Heart left ventricle (tissue), 16 donors: ENCODE results near the gene CENPP. TPM values are rescaled to one million over a fixed set of nuclear protein-coding genes. Genes with fewer than 3 reads are reported as not detected.

Experiments used
- ATAC-seq, 4 donors: fragments of 200-7000 bp; cut with Tn5 transposase; one replicate each; pipeline ENCODE4 v1.9.1; 2020 to 2022; ENCODE audit warnings: moderate library complexity in 4 of 4, mild to moderate bottlenecking in 3 of 4, moderate number of reproducible peaks in 1 of 4
- DNase-seq, 5 donors: peaks; one replicate each; pipeline ENCODE4 v3.0.0-alpha.2; 2020
- H3K27ac ChIP-seq, 12 donors: fragments of 200-600 bp; sonication (generic) in 4 of 12; one replicate each; pipeline versions ENCODE4 v1.5.0 to v1.8.0; 2016 to 2022; ENCODE audit warnings: mild to moderate bottlenecking in 2 of 12
- H3K27me3 ChIP-seq, 9 donors: fragments of 200-600 bp; sonication (generic) in 2 of 9; one replicate each; pipeline versions ENCODE4 v1.5.1 to v1.8.0; 2016 to 2022; ENCODE audit warnings: mild to moderate bottlenecking in 3 of 9
- H3K36me3 ChIP-seq, 9 donors: fragments of 200-600 bp; sonication (generic) in 2 of 9; one replicate each; pipeline versions ENCODE4 v1.5.0 to v1.8.0; 2018 to 2022; ENCODE audit warnings: mild to moderate bottlenecking in 2 of 9
- H3K4me1 ChIP-seq, 12 donors: fragments of 200-600 bp; sonication (generic) in 4 of 12; one replicate each; pipeline versions ENCODE4 v1.5.0 to v1.8.0; 2016 to 2022; ENCODE audit warnings: mild to moderate bottlenecking in 3 of 12
- H3K4me3 ChIP-seq, 12 donors: fragments of 200-600 bp; sonication (generic) in 4 of 12; one replicate each; pipeline versions ENCODE4 v1.5.0 to v1.8.0; 2017 to 2022; ENCODE audit warnings: mild to moderate bottlenecking in 9 of 12, moderate library complexity in 4 of 12
- H3K9me3 ChIP-seq, 12 donors: fragments of 200-600 bp; sonication (generic) in 4 of 12; one replicate each; pipeline versions ENCODE4 v1.5.0 to v1.8.0; 2016 to 2022; ENCODE audit warnings: mild to moderate bottlenecking in 1 of 12
- POLR2A ChIP-seq, 2 donors: fragments of 450-650 bp; IDR thresholded peaks; one replicate each; pipeline ENCODE4 v1.6.1; 2017; ENCODE audit warnings: antibody characterized with exemption in 2 of 2, mild to moderate bottlenecking in 2 of 2, moderate library complexity in 2 of 2
- WGBS, 4 donors: extraction: QIAGEN DNeasy Blood & Tissue Kit in 2 of 4; methylation state at CpG; one replicate each; pipeline versions ENCODE4 v1.1.5 to v1.1.7; 2013 to 2018; 5-methylcytosine and 5-hydroxymethylcytosine counted together
- intact Hi-C, 10 donors: fragments of 100-400 bp; cut with DNase I; formaldehyde crosslinking; loops; one replicate each; pipeline versions ENCODE4 v1.11.1 to v1.14.2; 2022
- polyA plus RNA-seq, 2 donors: library from polyadenylated mRNA; stranded (reverse); fragments of 200-250 nt; gene quantifications; one replicate each; pipeline ENCODE4 v1.2.3, GENCODE V29; 2013
- total RNA-seq, 9 donors: library from RNA; depleted of rRNA in 2 of 9; stranded (reverse); fragments of >200 nt in 2 of 9; fragmentation: NEBNext Ultra II Directional in 3 of 9; extraction: Animal tissue kit (Norgen Biotek cat#: 25700) in 3 of 9; gene quantifications; one replicate each; pipeline versions ENCODE4 v1.1.0 to v1.2.4, GENCODE V29; 2016 to 2023
- TF ChIP-seq, protein P1 (sequence below), 12 donors: fragments of 200-600 bp; sonication (generic) in 4 of 12; IDR thresholded peaks; one replicate each; pipeline versions ENCODE4 v1.5.0 to v1.8.0; 2018 to 2022; ENCODE audit warnings: antibody characterized with exemption in 12 of 12, mild to moderate bottlenecking in 5 of 12
- donor health status: ischemic (EF 13 %, LVEDD 7.1; RV severe dilation, severe dysfunction).
- donor health status: healthy with polysubstance abuse.
- donor health status: DM: no; HTN: yes; CAD: no.
- donor health status: DM: no; HTN: no; CAD: no.
- donor health status: ischemic (EF 25% LVEDD 6.9; RV normal size, moderate dysfunction).
- donor health status: ischemic (EF 25% LVEDD 5.7; RV mildly dilated, moderate dysfunction).
- donor health status: healthy.
- donor health status: DM: yes; HTN: yes; CAD: no.
- donor health status: ischemic (EF 35%, LVEDD 5.7; RV mildly dilated, moderate dysfunction).
- donor health status: nonischemic (EF 11% LVEDD 7.7; RV severe dilation, severe dysfunction).
- donor health status: DM: yes; HTN: yes; CAD: no.
- donor health status: PGD.
- donor health status: ischemic (EF 29% LVEDD 5.4; RV normal size, mild dysfunction).
- donor health status: nonischemic (EF 23%, LVEDD 6.1; RV moderate dilation, normal function).

Gene CENPP
- total and polyA plus RNA-seq, 11 donors: 1.1 to 5.8 (median 2.4) TPM

DNA sequence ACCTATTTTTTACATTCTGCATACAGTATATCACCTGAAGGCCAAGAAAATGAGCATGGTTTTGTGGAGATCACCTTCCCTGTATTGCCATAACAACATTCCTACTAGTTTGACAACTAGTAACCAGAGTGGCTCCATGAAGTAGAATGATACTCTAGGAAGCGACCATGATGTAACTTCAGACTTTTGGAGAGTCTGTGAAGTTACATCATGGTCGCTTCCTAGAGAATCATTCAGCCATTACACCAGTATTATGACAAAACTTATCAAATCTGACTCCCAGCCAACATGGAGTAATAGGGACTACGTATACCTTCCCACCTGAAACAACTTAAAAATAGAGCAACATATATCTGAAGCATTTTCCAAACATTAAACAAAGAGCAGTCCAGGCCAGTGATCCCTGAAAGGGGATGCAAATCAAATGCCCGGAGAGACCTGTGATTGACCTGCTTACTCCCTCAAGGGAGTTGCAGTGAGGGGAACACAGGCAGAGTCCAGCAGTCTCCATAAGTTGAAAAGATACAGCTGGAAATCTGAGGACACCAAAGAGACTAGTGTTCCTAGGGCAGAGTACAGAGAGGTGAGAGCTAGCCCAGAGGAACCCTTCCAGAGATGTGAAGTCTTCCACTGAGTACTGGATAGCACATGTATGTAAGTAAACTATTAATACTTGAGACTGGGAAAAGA, 202.2 kb downstream of the CENPP start:
- Histone ChIP-seq H3K27ac (peak overlapping the region in 10 of 12 donors; percentile 4 to 71 (median 42)), H3K36me3 (no peaks in the 10 kb centered on the region), H3K27me3 (no peaks in the 10 kb centered on the region), H3K9me3 (peaks cover 0 to 40% (median 0%) of the 10 kb centered on the region in 12 donors), H3K4me3 (no peak overlapping the region), H3K4me1 (peaks cover 0 to 18% (median 0%) of the 10 kb centered on the region in 12 donors)
- ATAC-seq (peak; percentile 38 to 80 (median 73)), DNase-seq (no peak)
- intact Hi-C loops: loop anchor here in 1 of 10 donors (10.0 kb wide), 1 partner anchor 83 kb away; no protein-coding TSS in a partner anchor
- TF ChIP-seq, protein P1, sequence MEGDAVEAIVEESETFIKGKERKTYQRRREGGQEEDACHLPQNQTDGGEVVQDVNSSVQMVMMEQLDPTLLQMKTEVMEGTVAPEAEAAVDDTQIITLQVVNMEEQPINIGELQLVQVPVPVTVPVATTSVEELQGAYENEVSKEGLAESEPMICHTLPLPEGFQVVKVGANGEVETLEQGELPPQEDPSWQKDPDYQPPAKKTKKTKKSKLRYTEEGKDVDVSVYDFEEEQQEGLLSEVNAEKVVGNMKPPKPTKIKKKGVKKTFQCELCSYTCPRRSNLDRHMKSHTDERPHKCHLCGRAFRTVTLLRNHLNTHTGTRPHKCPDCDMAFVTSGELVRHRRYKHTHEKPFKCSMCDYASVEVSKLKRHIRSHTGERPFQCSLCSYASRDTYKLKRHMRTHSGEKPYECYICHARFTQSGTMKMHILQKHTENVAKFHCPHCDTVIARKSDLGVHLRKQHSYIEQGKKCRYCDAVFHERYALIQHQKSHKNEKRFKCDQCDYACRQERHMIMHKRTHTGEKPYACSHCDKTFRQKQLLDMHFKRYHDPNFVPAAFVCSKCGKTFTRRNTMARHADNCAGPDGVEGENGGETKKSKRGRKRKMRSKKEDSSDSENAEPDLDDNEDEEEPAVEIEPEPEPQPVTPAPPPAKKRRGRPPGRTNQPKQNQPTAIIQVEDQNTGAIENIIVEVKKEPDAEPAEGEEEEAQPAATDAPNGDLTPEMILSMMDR (IDR thresholded peaks at IDR 0.05): no peak
- no peak for TF ChIP-seq POLR2A (IDR thresholded peaks at IDR 0.05)
- 66 to 73% (median 69%) methylated on average over 4 of the region's 4 CpGs for WGBS, 4 donors

DNA sequence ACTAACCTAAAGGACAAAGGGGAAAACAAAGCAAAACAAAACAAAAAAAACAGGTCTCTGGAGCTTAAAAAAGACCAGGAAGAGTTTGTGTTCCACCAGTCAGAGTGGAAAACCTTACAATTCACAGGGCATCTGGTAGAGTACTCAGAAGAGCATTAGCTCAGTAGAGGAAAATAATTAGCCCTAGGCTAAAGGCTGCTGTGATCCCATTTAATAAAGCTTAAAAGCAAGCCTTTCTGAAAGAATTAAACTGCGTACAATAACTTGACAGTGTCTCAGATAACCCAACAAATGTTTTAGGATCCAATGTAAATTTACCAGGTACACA, 202.7 kb downstream of the CENPP start:
- DNase-seq (no peak), ATAC-seq (peak; percentile 39 to 84 (median 63))
- Histone ChIP-seq H3K4me3 (no peak overlapping the region), H3K27ac (peak overlapping the region in 10 of 12 donors; percentile 4 to 71 (median 42)), H3K4me1 (peaks cover 0 to 16% (median 0%) of the 10 kb centered on the region in 12 donors), H3K36me3 (no peaks in the 10 kb centered on the region), H3K27me3 (no peaks in the 10 kb centered on the region), H3K9me3 (peaks cover 0 to 42% (median 0%) of the 10 kb centered on the region in 12 donors)
- intact Hi-C loops: loop anchor here in 1 of 10 donors (10.0 kb wide), 1 partner anchor 84 kb away; no protein-coding TSS in a partner anchor
- WGBS, 4 donors: 50 to 65% (median 53%) methylated on average over 1 of the region's 1 CpG
- no peak for TF ChIP-seq POLR2A (IDR thresholded peaks at IDR 0.05)
- TF ChIP-seq, protein P1 (IDR thresholded peaks at IDR 0.05): no peak

DNA sequence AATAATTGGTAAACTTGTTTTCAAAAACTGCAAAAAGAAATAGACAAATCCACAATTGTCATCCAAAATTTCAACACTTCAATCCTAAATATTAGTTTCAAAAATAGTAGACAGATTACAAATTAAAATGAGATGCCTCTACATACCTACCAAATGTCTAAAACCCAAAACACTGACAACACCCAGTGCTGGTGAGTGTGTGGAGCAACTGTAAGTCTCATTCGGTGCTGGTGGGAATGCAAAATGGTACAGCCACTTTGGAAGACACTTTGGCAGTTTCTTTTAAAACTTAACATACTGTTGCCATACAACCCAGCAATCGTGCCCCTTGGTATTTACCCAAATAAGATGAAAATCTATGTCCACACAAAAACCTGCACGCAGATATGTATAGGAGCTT, 203.4 kb downstream of the CENPP start:
- ATAC-seq (no peak), DNase-seq (no peak)
- H3K27me3 ChIP-seq: no peaks in the 10 kb centered on the region
- WGBS, 4 donors: 93 to 98% (median 96%) methylated on average over 3 of the region's 3 CpGs
- intact Hi-C loops: loop anchor here in 1 of 10 donors (10.0 kb wide), 1 partner anchor 84 kb away; no protein-coding TSS in a partner anchor
- no peak overlapping the region for H3K4me3 ChIP-seq
- H3K9me3 ChIP-seq: peaks cover 0 to 48% (median 0%) of the 10 kb centered on the region in 12 donors
- peaks cover 0 to 18% (median 0%) of the 10 kb centered on the region in 12 donors for H3K4me1 ChIP-seq
- peak overlapping the region in 7 of 12 donors; percentile 30 to 71 (median 53) for H3K27ac ChIP-seq
- H3K36me3 ChIP-seq: no peaks in the 10 kb centered on the region
- no peak for TF ChIP-seq POLR2A (IDR thresholded peaks at IDR 0.05)

DNA sequence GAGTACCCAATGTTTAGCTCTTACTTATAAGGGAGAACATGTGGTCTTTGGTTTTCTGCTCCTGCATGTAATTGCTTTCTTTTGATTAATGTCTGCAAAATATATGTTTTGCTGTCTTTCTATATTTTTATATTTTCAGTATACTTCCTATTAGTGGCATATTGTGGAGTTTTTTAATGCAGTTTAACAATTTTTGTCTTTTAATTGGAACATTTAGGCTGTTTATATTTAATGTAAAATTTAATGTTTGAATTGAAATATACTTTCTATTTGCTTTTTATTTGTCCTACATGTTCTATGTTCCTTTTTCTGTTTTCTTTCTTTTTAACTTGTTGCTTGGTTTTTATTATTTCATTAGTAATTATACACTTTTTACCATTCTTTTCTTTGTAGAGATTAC, 205.1 kb downstream of the CENPP start:
- intact Hi-C loops: loop anchor here in 2 of 10 donors (5.0 to 10.0 kb wide), 4 partner anchors 46 to 76 kb away; partner anchors contain the start of gene ASPN (in 2 of the 2)
- TF ChIP-seq POLR2A (IDR thresholded peaks at IDR 0.05): no peak
- TF ChIP-seq, protein P1 (IDR thresholded peaks at IDR 0.05): no peak
- ATAC-seq: no peak

More for the DNA sequence above, 205.1 kb downstream of the CENPP start:
- no peak for DNase-seq
- Histone ChIP-seq H3K27ac (no peak overlapping the region), H3K4me3 (no peak overlapping the region), H3K4me1 (peaks cover 0 to 27% (median 3%) of the 10 kb centered on the region in 12 donors), H3K9me3 (peaks cover 0 to 51% (median 0%) of the 10 kb centered on the region in 12 donors), H3K36me3 (no peaks in the 10 kb centered on the region), H3K27me3 (no peaks in the 10 kb centered on the region)
